Adrenal gland (tissue), 5 donors: ENCODE measurements around the gene VPS35L.

ENCODE experiments used
- CTCF ChIP-seq, 6 experiments: fragments of 450-650 bp in 4 of 6; fragments of 200-600 bp in 2 of 6; sonication (generic) in 1 of 6; IDR thresholded peaks; 1 replicate in 5 of 6; 2 replicates in 1 of 6; pipeline versions ENCODE4 v1.5.1 to v1.8.0; 2016 to 2021; ENCODE audit warnings: antibody characterized with exemption in 6 of 6, mild to moderate bottlenecking in 2 of 6, moderate library complexity in 1 of 6
- POLR2A ChIP-seq, 2 donors: fragments of 450-650 bp; IDR thresholded peaks; one replicate each; pipeline ENCODE4 v1.6.1; 2017; ENCODE audit warnings: antibody characterized with exemption in 2 of 2, mild to moderate bottlenecking in 2 of 2, moderate library complexity in 1 of 2
- donor health status: DM: no; HTN: no; CAD: no.

- TF ChIP-seq POLR2A (IDR thresholded peaks at IDR 0.05) (no peak), CTCF (IDR thresholded peaks at IDR 0.05) (no peak)
Measured at GRCh38 chr16:19610200-19610599, 54.7 kb downstream of the VPS35L start.
